Measurements from ENCODE around the gene FNDC1.

DNA sequence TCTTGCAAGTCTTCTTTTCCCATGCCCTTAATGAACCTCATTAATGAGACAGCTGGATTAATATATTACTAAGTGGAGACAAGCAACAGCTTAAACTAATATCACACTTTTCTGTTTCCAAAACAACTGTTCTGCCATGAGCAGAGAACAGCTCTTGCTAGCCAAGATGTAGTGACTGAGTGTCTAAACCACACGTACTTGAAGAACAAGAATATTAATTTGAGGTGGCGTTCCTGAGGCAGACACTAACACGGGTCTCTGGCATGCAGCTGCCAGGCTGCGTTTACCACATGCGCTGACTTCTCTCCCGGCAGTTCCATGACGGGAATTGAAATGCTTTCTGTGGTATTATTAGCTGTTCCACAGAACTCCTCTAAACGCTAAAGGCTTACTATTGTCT is 80.6 kb downstream of the FNDC1 start:
- TF ChIP-seq POLR2A (IDR thresholded peaks at IDR 0.05) (no peak), EP300 (IDR thresholded peaks at IDR 0.05) (no peak)
- TF ChIP-seq, protein P1, sequence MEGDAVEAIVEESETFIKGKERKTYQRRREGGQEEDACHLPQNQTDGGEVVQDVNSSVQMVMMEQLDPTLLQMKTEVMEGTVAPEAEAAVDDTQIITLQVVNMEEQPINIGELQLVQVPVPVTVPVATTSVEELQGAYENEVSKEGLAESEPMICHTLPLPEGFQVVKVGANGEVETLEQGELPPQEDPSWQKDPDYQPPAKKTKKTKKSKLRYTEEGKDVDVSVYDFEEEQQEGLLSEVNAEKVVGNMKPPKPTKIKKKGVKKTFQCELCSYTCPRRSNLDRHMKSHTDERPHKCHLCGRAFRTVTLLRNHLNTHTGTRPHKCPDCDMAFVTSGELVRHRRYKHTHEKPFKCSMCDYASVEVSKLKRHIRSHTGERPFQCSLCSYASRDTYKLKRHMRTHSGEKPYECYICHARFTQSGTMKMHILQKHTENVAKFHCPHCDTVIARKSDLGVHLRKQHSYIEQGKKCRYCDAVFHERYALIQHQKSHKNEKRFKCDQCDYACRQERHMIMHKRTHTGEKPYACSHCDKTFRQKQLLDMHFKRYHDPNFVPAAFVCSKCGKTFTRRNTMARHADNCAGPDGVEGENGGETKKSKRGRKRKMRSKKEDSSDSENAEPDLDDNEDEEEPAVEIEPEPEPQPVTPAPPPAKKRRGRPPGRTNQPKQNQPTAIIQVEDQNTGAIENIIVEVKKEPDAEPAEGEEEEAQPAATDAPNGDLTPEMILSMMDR (IDR thresholded peaks at IDR 0.05), result no peak
